Peyer's patch (tissue), 4 donors: ENCODE measurements around the gene MCOLN1.

ENCODE experiments used
- POLR2A ChIP-seq, 2 donors: fragments of 450-650 bp; IDR thresholded peaks; one replicate each; pipeline ENCODE4 v1.5.1; 2017; ENCODE audit warnings: antibody characterized with exemption in 2 of 2, mild to moderate bottlenecking in 2 of 2, moderate library complexity in 2 of 2
- TF ChIP-seq, protein P1 (sequence below), 6 experiments: fragments of 450-650 bp in 4 of 6; fragments of 200-600 bp in 2 of 6; sonication (generic) in 1 of 6; IDR thresholded peaks; one replicate each; pipeline ENCODE4 v1.5.1; 2017 to 2019; ENCODE audit warnings: antibody characterized with exemption in 6 of 6, mild to moderate bottlenecking in 3 of 6, moderate library complexity in 1 of 6

DNA sequence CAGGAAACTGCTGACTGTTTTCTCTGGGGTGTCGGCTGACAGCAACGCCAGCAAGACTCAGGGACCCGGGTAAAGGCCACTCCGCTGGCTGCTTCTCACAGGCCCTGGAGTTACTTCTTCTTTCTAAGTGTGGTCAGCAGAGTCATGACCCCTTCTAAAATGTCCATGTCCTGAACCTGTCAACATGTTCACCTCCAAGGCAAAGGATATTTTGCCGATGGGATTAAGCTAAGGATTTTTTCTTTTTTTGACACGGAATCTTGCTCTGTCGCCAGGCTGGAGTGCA lies 41.5 kb upstream of the MCOLN1 start:
- no peak for TF ChIP-seq POLR2A (IDR thresholded peaks at IDR 0.05)
- TF ChIP-seq, protein P1, sequence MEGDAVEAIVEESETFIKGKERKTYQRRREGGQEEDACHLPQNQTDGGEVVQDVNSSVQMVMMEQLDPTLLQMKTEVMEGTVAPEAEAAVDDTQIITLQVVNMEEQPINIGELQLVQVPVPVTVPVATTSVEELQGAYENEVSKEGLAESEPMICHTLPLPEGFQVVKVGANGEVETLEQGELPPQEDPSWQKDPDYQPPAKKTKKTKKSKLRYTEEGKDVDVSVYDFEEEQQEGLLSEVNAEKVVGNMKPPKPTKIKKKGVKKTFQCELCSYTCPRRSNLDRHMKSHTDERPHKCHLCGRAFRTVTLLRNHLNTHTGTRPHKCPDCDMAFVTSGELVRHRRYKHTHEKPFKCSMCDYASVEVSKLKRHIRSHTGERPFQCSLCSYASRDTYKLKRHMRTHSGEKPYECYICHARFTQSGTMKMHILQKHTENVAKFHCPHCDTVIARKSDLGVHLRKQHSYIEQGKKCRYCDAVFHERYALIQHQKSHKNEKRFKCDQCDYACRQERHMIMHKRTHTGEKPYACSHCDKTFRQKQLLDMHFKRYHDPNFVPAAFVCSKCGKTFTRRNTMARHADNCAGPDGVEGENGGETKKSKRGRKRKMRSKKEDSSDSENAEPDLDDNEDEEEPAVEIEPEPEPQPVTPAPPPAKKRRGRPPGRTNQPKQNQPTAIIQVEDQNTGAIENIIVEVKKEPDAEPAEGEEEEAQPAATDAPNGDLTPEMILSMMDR (IDR thresholded peaks at IDR 0.05), result no peak
